Measurements from ENCODE around the gene WBP1L.
"Not testable (repeated sequence)": the region's sequence is repeated elsewhere in the genome, so short reads cannot be mapped to it uniquely, and the experiment has no call there.

WBP1L gene

DNA sequence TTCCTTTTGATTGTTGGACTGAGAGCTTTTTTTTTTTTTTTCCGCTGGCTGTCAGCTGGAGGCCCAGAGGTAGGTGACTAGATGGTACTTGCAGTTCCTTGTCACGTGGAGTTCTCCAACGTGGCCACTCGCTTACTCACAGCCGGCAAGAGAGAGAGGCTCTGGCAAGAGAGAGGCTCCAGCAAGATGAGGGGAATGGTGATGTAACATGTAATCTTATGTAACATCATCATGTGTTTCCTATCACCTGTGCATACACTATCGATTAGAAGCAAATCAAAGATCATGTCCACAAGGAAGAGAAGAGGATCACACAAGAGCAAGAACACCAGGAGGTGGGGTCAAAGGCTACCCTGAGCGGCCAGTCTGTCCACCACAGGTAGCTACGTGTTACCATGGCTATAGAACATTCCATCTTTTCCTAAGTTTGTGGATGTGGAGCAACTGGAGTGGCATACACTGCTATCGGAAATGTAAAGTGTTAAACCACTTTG is 106.3 kb downstream of the WBP1L start:
- no peak for DNase-seq

DNA sequence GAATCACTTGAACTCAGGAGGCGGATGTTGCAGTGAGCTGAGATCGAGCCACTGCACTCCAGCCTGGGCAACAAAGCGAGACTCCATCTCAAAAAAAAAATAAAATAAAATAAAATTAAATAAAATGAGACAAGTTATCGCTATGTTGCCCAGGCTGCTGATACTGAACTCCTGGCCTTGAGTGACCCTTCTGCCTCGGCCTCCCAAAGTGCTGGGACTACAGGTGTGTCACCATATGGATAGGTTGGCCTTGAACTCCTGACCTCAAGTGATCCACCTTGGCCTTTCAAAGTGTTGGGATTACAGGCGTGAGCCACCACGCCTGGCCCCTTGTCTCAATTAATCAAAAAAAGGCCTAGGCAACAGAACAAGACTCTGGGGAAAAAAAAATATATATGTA is 109.5 kb downstream of the WBP1L start:
- DNase-seq: not testable (repeated sequence)

DNA sequence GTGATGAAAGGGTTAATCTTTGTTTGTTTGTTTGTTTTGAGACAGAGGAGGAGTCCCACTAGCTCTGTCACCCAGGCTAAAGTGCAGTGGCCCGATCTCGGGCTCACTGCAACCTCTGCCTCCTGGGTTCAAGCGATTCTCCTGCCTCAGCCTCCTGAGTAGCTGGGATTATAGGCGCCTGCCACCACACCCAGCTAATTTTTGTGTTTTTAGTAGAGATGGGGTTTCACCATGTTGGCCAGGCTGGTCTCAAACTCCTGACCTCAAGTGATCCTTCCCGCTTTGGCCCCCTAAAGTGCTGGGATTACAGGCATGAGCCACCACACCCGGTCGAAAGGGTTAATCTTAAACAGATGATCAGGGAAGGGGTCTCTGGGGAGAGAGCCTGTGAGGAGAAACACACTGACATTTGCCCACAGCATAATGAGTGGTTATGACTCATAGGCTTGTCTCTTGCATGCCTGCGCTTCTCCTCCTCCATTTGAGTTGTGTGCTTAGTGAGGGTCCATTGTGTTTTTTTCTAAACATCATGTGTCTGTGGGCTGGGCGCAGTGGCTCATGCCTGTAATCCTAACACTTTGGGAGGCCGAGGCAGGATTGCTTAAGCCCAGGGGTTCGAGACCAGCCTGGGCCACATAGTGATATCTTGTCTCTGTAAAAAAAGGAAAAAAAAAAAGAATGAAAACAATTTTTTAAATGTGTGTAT is 112.1 kb downstream of the WBP1L start:
- peak; percentile 40 for DNase-seq

DNA sequence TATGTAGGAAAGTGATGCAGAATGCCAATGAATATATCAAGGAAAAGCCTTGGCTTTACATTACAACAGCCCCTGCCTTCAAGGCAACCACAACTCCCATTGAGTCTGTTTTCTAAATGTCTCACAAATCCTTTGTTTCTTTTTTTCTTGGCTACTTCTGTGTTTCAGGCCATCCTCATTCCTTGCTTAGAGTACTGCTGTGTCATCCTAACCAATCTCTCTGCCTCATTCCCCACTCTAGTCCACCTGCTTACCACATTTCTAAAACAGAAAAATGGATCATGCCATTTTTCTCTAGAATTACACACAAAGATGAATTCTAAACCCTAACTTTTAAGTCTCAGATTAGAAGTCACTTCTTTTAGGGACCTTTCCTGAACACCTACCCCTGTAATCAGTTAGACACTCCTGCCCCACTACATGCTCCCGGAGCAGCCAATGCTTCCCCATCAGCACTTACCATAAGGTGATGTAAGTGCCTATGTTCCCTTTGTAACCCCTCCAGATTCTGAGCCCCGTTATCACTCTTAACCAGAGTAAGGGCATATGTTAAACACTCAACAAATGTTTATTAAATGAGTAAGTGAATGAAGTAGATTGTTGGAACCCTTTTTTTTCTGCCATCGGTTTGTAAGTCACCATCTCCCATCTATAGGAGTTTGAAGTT is 113.1 kb downstream of the WBP1L start:
- no peak for DNase-seq

DNA sequence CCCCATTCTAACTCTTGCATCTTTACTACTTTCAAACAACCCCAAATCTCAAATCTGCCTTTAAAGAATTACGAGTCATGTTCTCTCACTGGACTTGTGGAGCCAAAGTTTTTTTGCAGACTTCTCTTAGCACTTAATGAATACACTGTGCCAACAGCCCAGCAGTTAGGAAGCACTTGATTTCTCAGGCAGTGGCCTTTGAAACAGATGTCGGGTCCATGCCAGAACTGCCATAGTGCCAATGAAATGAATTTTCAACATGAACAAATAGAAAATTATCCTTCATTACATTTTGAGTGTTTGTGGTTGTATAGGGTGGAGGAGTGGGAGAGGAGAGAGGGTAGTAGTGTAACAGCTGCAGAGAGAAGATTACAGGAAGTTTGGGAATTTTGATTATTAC is 116.2 kb downstream of the WBP1L start:
- no peak for DNase-seq

DNA sequence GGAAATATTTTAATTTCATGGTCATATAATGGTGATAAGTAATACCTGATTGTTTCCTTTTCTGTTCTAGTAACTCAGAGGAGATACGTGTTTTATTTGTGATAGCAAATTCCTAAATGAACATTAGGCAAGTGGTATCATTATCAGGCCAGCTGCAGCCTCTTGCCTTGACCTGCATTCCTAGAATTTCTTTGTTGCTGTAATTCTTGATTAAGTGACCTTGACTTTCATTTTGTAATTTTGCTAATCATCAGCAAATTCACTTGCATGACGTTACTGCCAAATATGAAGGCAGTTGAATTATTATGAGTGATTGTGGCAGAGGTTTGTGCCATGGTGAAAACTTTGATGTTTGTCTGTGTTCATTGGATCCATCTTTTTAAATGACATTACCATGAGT is 119.9 kb downstream of the WBP1L start:
- DNase-seq: peak; percentile 24

DNA sequence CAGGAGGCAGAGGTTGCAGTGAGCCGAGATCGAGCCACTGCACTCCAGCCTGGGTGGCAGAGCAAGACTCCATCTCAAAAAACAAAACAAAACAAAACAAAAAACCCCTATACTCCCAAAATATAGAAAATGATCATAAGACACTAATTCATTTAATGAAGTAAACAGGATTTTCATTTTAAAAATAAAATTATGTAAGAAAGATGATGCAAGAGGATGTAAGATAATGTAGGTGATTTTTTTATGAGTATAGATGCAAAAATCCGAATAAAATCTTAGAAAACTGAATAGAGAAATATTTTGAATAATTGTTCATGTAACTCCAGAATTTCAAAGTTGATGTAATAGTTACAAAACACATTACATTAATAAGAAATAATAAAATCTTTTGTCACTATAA is 121.9 kb downstream of the WBP1L start:
- DNase-seq: no peak
